OCI-LY7 (cell line): Measurements from ENCODE around the gene OXCT2. TPM values are rescaled to one million over a fixed set of nuclear protein-coding genes. Genes with fewer than 3 reads are reported as not detected.

Source experiments
- BruUV-seq: library from RNA; stranded (reverse); fragments of 400-500 nt; replicated peaks from 2 replicates; lab custom pipeline; 2021; lab: Mats Ljungman, UMichigan
- CTCF ChIA-PET: fragments of 300-600 bp; sonication (Branson Sonifier 250); formaldehyde crosslinking; loops from one replicate; lab custom pipeline; 2022; ENCODE audit warnings: antibody characterized with exemption; ENCODE audit not compliant: unreplicated experiment; lab: Charles Lee
- POLR2A ChIA-PET: fragments of 300-600 bp; sonication (Branson Sonifier 250); formaldehyde crosslinking; loops from one replicate; lab custom pipeline; 2022; ENCODE audit warnings: antibody characterized with exemption; lab: Charles Lee
- DNase-seq: peaks from one replicate; pipeline ENCODE4 v3.0.0-alpha.2; 2015; ENCODE audit warnings: low spot score
- H2AFZ ChIP-seq: fragments of 200-600 bp; sonication (generic), shearing (Covaris generic); 2 replicates; pipeline ENCODE4 v1.6.1; 2014; ENCODE audit warnings: mild to moderate bottlenecking, antibody characterized with exemption, low read length, moderate library complexity
- H3K27ac ChIP-seq: fragments of 200-600 bp; sonication (generic); 2 replicates; pipeline ENCODE4 v1.5.1; 2014; ENCODE audit warnings: mixed run types, low read depth, mild to moderate bottlenecking, moderate library complexity, low read length, inconsistent platforms; ENCODE audit not compliant: poor library complexity, severe bottlenecking
- H3K36me3 ChIP-seq: fragments of 200-600 bp; sonication (generic); 2 replicates; pipeline ENCODE4 v1.6.1; 2014; ENCODE audit warnings: mild to moderate bottlenecking, antibody characterized with exemption, low read length, moderate library complexity, mixed read lengths; ENCODE audit not compliant: insufficient read depth
- H3K4me1 ChIP-seq: fragments of 200-600 bp; sonication (generic); 2 replicates; pipeline ENCODE4 v1.5.1; 2014; ENCODE audit warnings: mild to moderate bottlenecking, low read length; ENCODE audit not compliant: insufficient read depth, poor library complexity, severe bottlenecking
- H3K4me2 ChIP-seq: fragments of 200-600 bp; sonication (generic); 2 replicates; pipeline ENCODE4 v1.6.1; 2014; ENCODE audit warnings: mild to moderate bottlenecking, low read length
- H3K4me3 ChIP-seq: fragments of 200-600 bp; sonication (generic); 2 replicates; pipeline ENCODE4 v1.5.1; 2014; ENCODE audit warnings: mild to moderate bottlenecking, low read depth, low read length; ENCODE audit not compliant: poor library complexity, severe bottlenecking
- H3K79me2 ChIP-seq: fragments of 200-600 bp; sonication (generic); 2 replicates; pipeline ENCODE4 v1.6.1; 2016; ENCODE audit warnings: low read depth, mild to moderate bottlenecking, low read length, moderate library complexity, mixed read lengths; ENCODE audit not compliant: insufficient read depth
- H3K9me2 ChIP-seq: fragments of 200-600 bp; sonication (generic); 2 replicates; pipeline ENCODE4 v1.6.1; 2016; ENCODE audit warnings: mild to moderate bottlenecking, low read length, mixed read lengths; ENCODE audit not compliant: insufficient read depth
- H3K9me3 ChIP-seq: fragments of 200-600 bp; sonication (generic); 2 replicates; pipeline ENCODE4 v1.6.1; 2014; ENCODE audit warnings: mild to moderate bottlenecking, mixed run types, low read length, mixed read lengths
- H4K20me1 ChIP-seq: fragments of 200-600 bp; sonication (generic); 2 replicates; pipeline ENCODE4 v1.6.1; 2014; ENCODE audit warnings: mild to moderate bottlenecking, antibody characterized with exemption, low read length, moderate library complexity, mixed read lengths; ENCODE audit not compliant: insufficient read depth
- CTCF ChIP-seq: fragments of 200-600 bp; sonication (generic); conservative IDR thresholded peaks from 2 replicates; pipeline ENCODE4 v1.5.1; 2014; ENCODE audit warnings: mild to moderate bottlenecking, antibody characterized with exemption, low read length, moderate library complexity, mixed read lengths
- EZH2phosphoT487 ChIP-seq: fragments of 200-600 bp; sonication (generic); IDR thresholded peaks from 2 replicates; pipeline ENCODE4 v1.6.1; 2018; ENCODE audit warnings: low read depth, borderline replicate concordance, mild to moderate bottlenecking, mixed run types, antibody characterized with exemption, low read length, moderate library complexity, mixed read lengths
- intact Hi-C: fragments of 100-400 bp; cut with micrococcal nuclease; formaldehyde crosslinking; loops from one replicate; pipeline ENCODE4 v1.10.0; 2022; ENCODE audit not compliant: unreplicated experiment
- total RNA-seq, 2 experiments: library from RNA; depleted of rRNA in 1 of 2; stranded (reverse); fragments of >200 nt in 1 of 2; shearing (Covaris generic) in 1 of 2; gene quantifications; 2 replicates each; pipeline ENCODE4 v1.2.3, GENCODE V29; 2014 to 2022

The OXCT2 gene
- total RNA-seq, 2 experiments from 2014 or later = 0.17 to 0.79 TPM

- DNase-seq = no peak
- no TSS peak for BruUV-seq
- H3K9me3 ChIP-seq = no peaks in the 10 kb centered on the region
- no peaks in the 10 kb centered on the region for H3K79me2 ChIP-seq
- no peaks in the 10 kb centered on the region for H4K20me1 ChIP-seq
- H2AFZ ChIP-seq = no peak overlapping the region
- no peaks in the 10 kb centered on the region for H3K9me2 ChIP-seq
- H3K4me3 ChIP-seq = no peak overlapping the region
- H3K4me2 ChIP-seq = no peak overlapping the region
- no peak for TF ChIP-seq CTCF
- no peak for TF ChIP-seq EZH2phosphoT487
- peaks cover 32% of the 10 kb centered on the region for H3K36me3 ChIP-seq
- H3K4me1 ChIP-seq = no peaks in the 10 kb centered on the region
- H3K27ac ChIP-seq = no peak overlapping the region
- CTCF ChIA-PET = interaction anchor here (0.6 kb wide), 1 partner anchor 463 kb away, joined by 10 read pairs; no protein-coding TSS in a partner anchor
- POLR2A ChIA-PET = no interaction called here
- intact Hi-C loops = no loop called here
These were observed 10.1 kb downstream of the OXCT2 start for GRCh38 chr1:39761016-39761415.

- H3K4me3 ChIP-seq = no peak overlapping the region
- no peak overlapping the region for H2AFZ ChIP-seq
- H3K79me2 ChIP-seq = no peaks in the 10 kb centered on the region
- intact Hi-C loops = no loop called here
- H3K36me3 ChIP-seq = peaks cover 38% of the 10 kb centered on the region
- TF ChIP-seq CTCF (no peak), EZH2phosphoT487 (no peak)
- H3K4me1 ChIP-seq = no peaks in the 10 kb centered on the region
- H3K9me2 ChIP-seq = no peaks in the 10 kb centered on the region
- H3K4me2 ChIP-seq = no peak overlapping the region
- no peaks in the 10 kb centered on the region for H4K20me1 ChIP-seq
- CTCF ChIA-PET = no interaction called here
- H3K9me3 ChIP-seq = no peaks in the 10 kb centered on the region
- BruUV-seq = no TSS peak
- H3K27ac ChIP-seq = no peak overlapping the region
- POLR2A ChIA-PET = no interaction called here
- DNase-seq = no peak
These were observed 10.8 kb downstream of the OXCT2 start for GRCh38 chr1:39760074-39761008.

- BruUV-seq = no TSS peak
- H3K9me3 ChIP-seq = no peaks in the 10 kb centered on the region
- H2AFZ ChIP-seq = no peak overlapping the region
- intact Hi-C loops = no loop called here
- no peak for TF ChIP-seq EZH2phosphoT487
- no peak for TF ChIP-seq CTCF
- no peaks in the 10 kb centered on the region for H3K4me1 ChIP-seq
- no peak overlapping the region for H3K4me2 ChIP-seq
- no peaks in the 10 kb centered on the region for H3K9me2 ChIP-seq
- DNase-seq = no peak
- ChIA-PET POLR2A (no interaction called here), CTCF (no interaction called here)
- H3K4me3 ChIP-seq = no peak overlapping the region
- no peaks in the 10 kb centered on the region for H3K79me2 ChIP-seq
- H3K36me3 ChIP-seq = peaks cover 48% of the 10 kb centered on the region
- no peaks in the 10 kb centered on the region for H4K20me1 ChIP-seq
- H3K27ac ChIP-seq = no peak overlapping the region
These were observed 11.8 kb downstream of the OXCT2 start for GRCh38 chr1:39759436-39759726.
